Aorta (tissue), 5 donors: Measurements from ENCODE around the gene ZNF223. TPM values are rescaled to one million over a fixed set of nuclear protein-coding genes. Genes with fewer than 3 reads are reported as not detected.

Experiments
- ATAC-seq: fragments of 200-7000 bp; cut with Tn5 transposase; one replicate; pipeline ENCODE4 v1.9.1; 2022; ENCODE audit warnings: moderate library complexity; ENCODE audit not compliant: low FRiP score
- DNase-seq, 2 donors: peaks; one replicate each; pipeline ENCODE4 v3.0.0-alpha.2; 2020
- H3K27ac ChIP-seq, 2 donors: one replicate each; pipeline ENCODE4 v1.5.1; 2013; ENCODE audit warnings: low read length in 2 of 2, mild to moderate bottlenecking in 2 of 2, moderate library complexity in 2 of 2, control low read depth in 1 of 2, inconsistent platforms in 1 of 2, low read depth in 1 of 2
- H3K27me3 ChIP-seq, 2 donors: one replicate each; pipeline ENCODE4 v1.6.1; 2013; ENCODE audit warnings: control low read depth in 1 of 2, low read length in 1 of 2, mild to moderate bottlenecking in 1 of 2, moderate library complexity in 1 of 2; ENCODE audit not compliant: insufficient read depth in 2 of 2, control insufficient read depth in 1 of 2
- H3K36me3 ChIP-seq, 2 donors: one replicate each; pipeline ENCODE4 v1.6.1; 2013; ENCODE audit warnings: control low read depth in 1 of 2, low read length in 1 of 2, mild to moderate bottlenecking in 1 of 2; ENCODE audit not compliant: insufficient read depth in 2 of 2, control insufficient read depth in 1 of 2
- H3K4me1 ChIP-seq, 2 donors: one replicate each; pipeline ENCODE4 v1.6.1; 2013; ENCODE audit warnings: low read length in 2 of 2, control low read depth in 1 of 2, mild to moderate bottlenecking in 1 of 2, moderate library complexity in 1 of 2; ENCODE audit not compliant: insufficient read depth in 2 of 2, control insufficient read depth in 1 of 2
- H3K4me3 ChIP-seq, 2 donors: one replicate each; pipeline ENCODE4 v1.5.1; 2013; ENCODE audit warnings: low read length in 2 of 2, control low read depth in 1 of 2, mild to moderate bottlenecking in 1 of 2
- H3K9me3 ChIP-seq: one replicate; pipeline ENCODE4 v1.6.1; 2013; ENCODE audit warnings: mild to moderate bottlenecking, low read length; ENCODE audit not compliant: control insufficient read depth
- WGBS, 2 donors: extraction: QIAGEN DNeasy Blood & Tissue Kit; methylation state at CpG; one replicate each; pipeline ENCODE4 v1.1.7; 2013; 5-methylcytosine and 5-hydroxymethylcytosine counted together
- intact Hi-C, 2 donors: fragments of 100-400 bp; cut with DNase I; formaldehyde crosslinking; loops; one replicate each; pipeline versions ENCODE4 v1.14.2 to v1.15.0; 2022
- polyA plus RNA-seq, 2 donors: library from polyadenylated mRNA; stranded (reverse); fragments of 200-250 nt; gene quantifications; one replicate each; pipeline ENCODE4 v1.2.3, GENCODE V29; 2013
- total RNA-seq, 2 donors: library from RNA; stranded (reverse); fragmentation: NEBNext Ultra II Directional; extraction: Animal tissue kit (Norgen Biotek cat#: 25700); gene quantifications; one replicate each; pipeline ENCODE4 v1.2.1, GENCODE V29; 2021
- donor health status: healthy with polysubstance abuse.
- donor health status: Bipolar disorder and iron deficiency.
- donor health status: DM: no; HTN: no; CAD: no.
- donor health status: DM: no; HTN: no; CAD: no.
- donor health status: DM: yes; HTN: yes; CAD: no.

ZNF223 gene
- total and polyA plus RNA-seq, 4 donors: 3.5 to 6.3 (median 4.2) TPM

GRCh38 chr19:44055870-44056269 is 4.0 kb downstream of the ZNF223 start:
- H3K27me3 ChIP-seq: no peaks in the 10 kb centered on the region
- intact Hi-C loops: no loop called here
- no peak overlapping the region for H3K27ac ChIP-seq
- H3K36me3 ChIP-seq: peaks cover 10 to 11% of the 10 kb centered on the region in 2 donors
- DNase-seq (no peak), ATAC-seq (no peak)
- H3K4me3 ChIP-seq: no peak overlapping the region
- H3K4me1 ChIP-seq: peaks cover 0 to 2% of the 10 kb centered on the region in 2 donors
- peaks cover 5% of the 10 kb centered on the region for H3K9me3 ChIP-seq
- WGBS, 2 donors: 95 to 100% methylated on average over 5 of the region's 5 CpGs

- intact Hi-C loops: no loop called here
Measured at GRCh38 chr19:44059229-44059628, 7.4 kb downstream of the ZNF223 start.

GRCh38 chr19:44061038-44061437 is 9.2 kb downstream of the ZNF223 start:
- H3K27me3 ChIP-seq: no peaks in the 10 kb centered on the region
- no peaks in the 10 kb centered on the region for H3K4me1 ChIP-seq
- H3K4me3 ChIP-seq: no peak overlapping the region
- ATAC-seq (no peak), DNase-seq (no peak)
- intact Hi-C loops: no loop called here
- 89 to 97% methylated on average over 1 of the region's 1 CpG for WGBS, 2 donors
- H3K36me3 ChIP-seq: peaks cover 27 to 30% of the 10 kb centered on the region in 2 donors
- no peak overlapping the region for H3K27ac ChIP-seq
- peaks cover 21% of the 10 kb centered on the region for H3K9me3 ChIP-seq

More at GRCh38 chr19:44059229-44059628, 7.4 kb downstream of the ZNF223 start:
- no peak overlapping the region for H3K27ac ChIP-seq
- no peaks in the 10 kb centered on the region for H3K4me1 ChIP-seq
- ATAC-seq (no peak), DNase-seq (no peak)
- H3K4me3 ChIP-seq: no peak overlapping the region
- peaks cover 21 to 29% of the 10 kb centered on the region in 2 donors for H3K36me3 ChIP-seq
- no peaks in the 10 kb centered on the region for H3K27me3 ChIP-seq
- peaks cover 14% of the 10 kb centered on the region for H3K9me3 ChIP-seq
- WGBS, 2 donors: 92 to 96% methylated on average over 2 of the region's 2 CpGs

GRCh38 chr19:44066305-44066704 is 14.5 kb downstream of the ZNF223 start:
- Histone ChIP-seq H3K27ac (no peak overlapping the region), H3K4me3 (no peak overlapping the region), H3K4me1 (no peaks in the 10 kb centered on the region), H3K27me3 (no peaks in the 10 kb centered on the region), H3K36me3 (peaks cover 23 to 25% of the 10 kb centered on the region in 2 donors), H3K9me3 (peaks cover 26% of the 10 kb centered on the region)
- ATAC-seq (no peak), DNase-seq (no peak)
- intact Hi-C loops: no loop called here
- 75 to 82% methylated on average over 3 of the region's 3 CpGs for WGBS, 2 donors

- Histone ChIP-seq H3K27ac (no peak overlapping the region), H3K36me3 (peaks cover 11 to 16% of the 10 kb centered on the region in 2 donors), H3K4me3 (no peak overlapping the region), H3K27me3 (no peaks in the 10 kb centered on the region), H3K4me1 (peaks cover 0 to 5% of the 10 kb centered on the region in 2 donors), H3K9me3 (peaks cover 19% of the 10 kb centered on the region)
- DNase-seq: no peak
- ATAC-seq: no peak
- 91 to 96% methylated on average over 1 of the region's 1 CpG for WGBS, 2 donors
- intact Hi-C loops: no loop called here
Measured at GRCh38 chr19:44069415-44069814, 17.6 kb downstream of the ZNF223 start.

- Histone ChIP-seq H3K4me3 (peak within 1 kb of the TSS; percentile 42 to 95), H3K36me3 (peaks cover under 1 to 2% of the 10 kb centered on the region in 2 donors), H3K4me1 (peaks cover 0 to 5% of the 10 kb centered on the region in 2 donors), H3K27ac (peak within 1 kb of the TSS in 1 of 2 donors; percentile 56), H3K27me3 (no peaks in the 10 kb centered on the region), H3K9me3 (peaks cover 4% of the 10 kb centered on the region)
- WGBS, 2 donors: 0 to 1% methylated on average over 39 to 40 of the region's 40 CpGs
- DNase-seq (peak; percentile 92 to 93), ATAC-seq (peak; percentile 98)
- intact Hi-C loops: no loop called here
Measured at GRCh38 chr19:44071824-44072542, 20.1 kb downstream of the ZNF223 start, which contains the start of gene ZNF284. Gene ZNF284, plus strand, starts transcription at chr19:44072159. Its CDS starts 4,231 bp downstream, at chr19:44076390.

GRCh38 chr19:44072543-44073401 is 20.9 kb downstream of the ZNF223 start:
- Histone ChIP-seq H3K27ac (no peak overlapping the region), H3K4me3 (peak overlapping the region; percentile 42 to 95), H3K9me3 (no peaks in the 10 kb centered on the region), H3K36me3 (no peaks in the 10 kb centered on the region), H3K4me1 (peaks cover 0 to 5% of the 10 kb centered on the region in 2 donors), H3K27me3 (no peaks in the 10 kb centered on the region)
- intact Hi-C loops: no loop called here
- no peak for DNase-seq
- no peak for ATAC-seq
- WGBS, 2 donors: 18 to 20% methylated on average over 18 of the region's 18 CpGs

GRCh38 chr19:44076325-44076724 is 24.5 kb downstream of the ZNF223 start:
- intact Hi-C loops: no loop called here
- 87 to 88% methylated on average over 2 of the region's 2 CpGs for WGBS, 2 donors
- peaks cover 0 to 5% of the 10 kb centered on the region in 2 donors for H3K4me1 ChIP-seq
- peaks cover 3 to 4% of the 10 kb centered on the region in 2 donors for H3K36me3 ChIP-seq
- H3K9me3 ChIP-seq: no peaks in the 10 kb centered on the region
- no peaks in the 10 kb centered on the region for H3K27me3 ChIP-seq
- ATAC-seq: no peak
- H3K27ac ChIP-seq: no peak overlapping the region
- H3K4me3 ChIP-seq: no peak overlapping the region
- no peak for DNase-seq
